Osteocyte (in vitro differentiated cells): Measurements from ENCODE around the gene COQ8B. TPM values are rescaled to one million over a fixed set of nuclear protein-coding genes. Genes with fewer than 3 reads are reported as not detected.
"Not testable (repeated sequence)": the region's sequence is repeated elsewhere in the genome, so short reads cannot be mapped to it uniquely, and the experiment has no call there.

Experiments used
- DNase-seq: peaks from one replicate; pipeline ENCODE4 v3.0.0; 2021; ENCODE audit warnings: mixed read lengths; ENCODE audit not compliant: unreplicated experiment; ENCODE audit errors: extremely low spot score
- H3K27ac Mint-ChIP-seq: one replicate; pipeline ENCODE4 v1.8.0; 2021; ENCODE audit warnings: mild to moderate bottlenecking, mixed read lengths; ENCODE audit not compliant: unreplicated experiment
- H3K27me3 Mint-ChIP-seq: one replicate; pipeline ENCODE4 v1.8.0; 2021; ENCODE audit warnings: mixed read lengths; ENCODE audit not compliant: unreplicated experiment
- H3K36me3 Mint-ChIP-seq: one replicate; pipeline ENCODE4 v1.8.0; 2021; ENCODE audit warnings: mixed read lengths; ENCODE audit not compliant: unreplicated experiment
- H3K4me1 Mint-ChIP-seq: one replicate; pipeline ENCODE4 v1.8.0; 2021; ENCODE audit warnings: mixed read lengths; ENCODE audit not compliant: unreplicated experiment
- H3K4me3 Mint-ChIP-seq: one replicate; pipeline ENCODE4 v1.8.0; 2021; ENCODE audit warnings: mild to moderate bottlenecking, moderate library complexity, mixed read lengths; ENCODE audit not compliant: unreplicated experiment
- H3K9me3 Mint-ChIP-seq: one replicate; pipeline ENCODE4 v1.8.0; 2021; ENCODE audit warnings: mixed read lengths; ENCODE audit not compliant: unreplicated experiment
- CTCF ChIP-seq: fragments of 200-600 bp; sonication (generic); IDR thresholded peaks from 2 replicates; pipeline ENCODE4 v1.5.0; 2021; ENCODE audit warnings: antibody characterized with exemption, mild to moderate bottlenecking, moderate library complexity
- total RNA-seq: library from RNA; stranded (reverse); gene quantifications from 2 replicates; pipeline ENCODE4 v1.2.1, GENCODE V29; 2021

Gene COQ8B
- total RNA-seq, 1 donor from 2014 or later: 42.0 TPM

DNA sequence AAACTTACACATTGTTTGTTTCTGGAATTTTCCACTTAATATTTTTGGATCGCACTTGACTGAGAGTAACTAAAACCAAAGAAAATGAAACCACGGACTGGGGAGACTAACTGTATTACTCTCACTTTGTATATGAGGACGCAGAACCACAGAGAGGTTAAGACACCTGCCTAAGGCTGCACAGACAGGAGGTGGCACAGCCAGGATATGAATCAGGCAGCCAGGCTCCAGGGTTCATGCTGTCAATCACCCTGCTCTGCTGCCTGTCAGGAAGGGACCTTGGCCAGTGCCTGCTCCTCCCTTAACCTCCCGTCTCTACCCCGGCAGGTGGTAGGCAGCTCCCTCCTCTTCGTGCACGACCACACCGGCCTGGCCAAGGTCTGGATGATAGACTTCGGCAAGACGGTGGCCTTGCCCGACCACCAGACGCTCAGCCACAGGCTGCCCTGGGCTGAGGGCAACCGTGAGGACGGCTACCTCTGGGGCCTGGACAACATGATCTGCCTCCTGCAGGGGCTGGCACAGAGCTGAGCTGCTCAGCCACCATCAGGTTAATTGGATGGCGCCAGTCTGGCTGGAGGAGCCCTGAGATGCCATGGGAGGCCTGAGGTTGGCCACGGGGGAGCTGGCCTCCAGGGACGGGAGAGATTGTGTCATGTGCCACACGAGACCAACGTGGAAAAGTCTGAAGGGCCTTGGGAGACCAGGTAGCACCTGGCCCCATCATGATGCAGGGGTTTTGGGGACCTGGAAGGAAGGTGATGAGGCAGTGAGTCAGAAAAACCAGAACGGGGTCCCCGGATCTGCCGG lies 22.5 kb upstream of the COQ8B start:
- no peak overlapping the region for H3K27ac Mint-ChIP-seq
- no peak overlapping the region for H3K4me3 Mint-ChIP-seq

GRCh38 chr19:40737102-40737644 lies 20.5 kb upstream of the COQ8B start:
- no peaks in the 10 kb centered on the region for H3K9me3 Mint-ChIP-seq
- no peak for DNase-seq
- TF ChIP-seq CTCF: no peak
- H3K27ac Mint-ChIP-seq: no peak overlapping the region
- no peak overlapping the region for H3K4me3 Mint-ChIP-seq
- peaks cover 36% of the 10 kb centered on the region for H3K36me3 Mint-ChIP-seq
- H3K27me3 Mint-ChIP-seq: no peaks in the 10 kb centered on the region
- H3K4me1 Mint-ChIP-seq: no peaks in the 10 kb centered on the region

More for the DNA sequence above, 22.5 kb upstream of the COQ8B start:
- H3K36me3 Mint-ChIP-seq: peaks cover 21% of the 10 kb centered on the region
- H3K27me3 Mint-ChIP-seq: no peaks in the 10 kb centered on the region
- peaks cover 4% of the 10 kb centered on the region for H3K4me1 Mint-ChIP-seq
- no peak for TF ChIP-seq CTCF
- DNase-seq: no peak
- H3K9me3 Mint-ChIP-seq: no peaks in the 10 kb centered on the region

- TF ChIP-seq CTCF: no peak
- no peaks in the 10 kb centered on the region for H3K27me3 Mint-ChIP-seq
- DNase-seq: no peak
- H3K9me3 Mint-ChIP-seq: no peaks in the 10 kb centered on the region
- peaks cover 37% of the 10 kb centered on the region for H3K36me3 Mint-ChIP-seq
- no peaks in the 10 kb centered on the region for H3K4me1 Mint-ChIP-seq
- H3K27ac Mint-ChIP-seq: no peak overlapping the region
- no peak overlapping the region for H3K4me3 Mint-ChIP-seq
These were observed 20.0 kb upstream of the COQ8B start for GRCh38 chr19:40736661-40737060.

GRCh38 chr19:40735013-40735771 lies 18.5 kb upstream of the COQ8B start:
- TF ChIP-seq CTCF: no peak
- Mint-ChIP-seq H3K4me3 (no peak overlapping the region), H3K4me1 (no peaks in the 10 kb centered on the region), H3K36me3 (peaks cover 47% of the 10 kb centered on the region), H3K27ac (no peak overlapping the region), H3K9me3 (no peaks in the 10 kb centered on the region), H3K27me3 (no peaks in the 10 kb centered on the region)
- no peak for DNase-seq

DNA sequence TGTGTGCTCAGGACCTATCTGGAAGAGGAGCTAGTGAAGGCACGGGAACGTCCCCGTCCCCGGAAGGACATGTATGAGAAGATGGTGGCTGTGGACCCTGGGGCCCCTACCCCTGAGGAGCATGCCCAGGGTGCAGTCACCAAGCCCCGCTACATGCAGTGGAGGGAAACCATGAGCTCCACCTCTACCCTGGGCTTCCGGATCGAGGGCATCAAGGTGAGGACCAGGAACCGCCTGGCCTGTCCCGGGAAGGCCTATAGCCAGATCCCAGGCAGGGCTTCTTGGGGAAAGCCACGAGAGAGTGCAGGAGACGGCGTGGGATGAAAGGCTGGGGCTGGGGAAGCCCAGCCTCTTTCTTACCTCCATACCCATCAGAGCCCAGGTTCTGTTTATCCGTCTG lies 16.5 kb upstream of the COQ8B start:
- no peak for DNase-seq
- H3K36me3 Mint-ChIP-seq: peaks cover 45% of the 10 kb centered on the region
- no peak for TF ChIP-seq CTCF
- no peak overlapping the region for H3K27ac Mint-ChIP-seq
- H3K27me3 Mint-ChIP-seq: no peaks in the 10 kb centered on the region
- H3K9me3 Mint-ChIP-seq: no peaks in the 10 kb centered on the region
- no peak overlapping the region for H3K4me3 Mint-ChIP-seq
- H3K4me1 Mint-ChIP-seq: no peaks in the 10 kb centered on the region

- H3K4me1 Mint-ChIP-seq, H3K27ac Mint-ChIP-seq, H3K27me3 Mint-ChIP-seq, H3K4me3 Mint-ChIP-seq, H3K9me3 Mint-ChIP-seq, DNase-seq: not testable (repeated sequence)
- peaks cover 46% of the 10 kb centered on the region for H3K36me3 Mint-ChIP-seq
These were observed 15.6 kb upstream of the COQ8B start for GRCh38 chr19:40732304-40732703.

- not testable (repeated sequence) for H3K4me1 Mint-ChIP-seq, H3K4me3 Mint-ChIP-seq, H3K9me3 Mint-ChIP-seq, H3K27ac Mint-ChIP-seq, DNase-seq, H3K27me3 Mint-ChIP-seq
- peaks cover 43% of the 10 kb centered on the region for H3K36me3 Mint-ChIP-seq
These were observed 13.4 kb upstream of the COQ8B start for GRCh38 chr19:40730065-40730464.
